Activated T-cell treated with anti-CD3 and anti-CD28 coated beads for 48 hours (primary cell): Measurements from ENCODE around the gene MMP28.
"Not testable (repeated sequence)": the region's sequence is repeated elsewhere in the genome, so short reads cannot be mapped to it uniquely, and the experiment has no call there.

ENCODE experiments used
- DNase-seq: peaks from one replicate; pipeline ENCODE4 v3.0.0-alpha.2; 2020; ENCODE audit warnings: low read depth

MMP28 gene

GRCh38 chr17:35765756-35766488 lies 29.5 kb downstream of the MMP28 start:
- no peak for DNase-seq

- DNase-seq: no peak
Measured at GRCh38 chr17:35765086-35765710, 30.2 kb downstream of the MMP28 start.

DNA sequence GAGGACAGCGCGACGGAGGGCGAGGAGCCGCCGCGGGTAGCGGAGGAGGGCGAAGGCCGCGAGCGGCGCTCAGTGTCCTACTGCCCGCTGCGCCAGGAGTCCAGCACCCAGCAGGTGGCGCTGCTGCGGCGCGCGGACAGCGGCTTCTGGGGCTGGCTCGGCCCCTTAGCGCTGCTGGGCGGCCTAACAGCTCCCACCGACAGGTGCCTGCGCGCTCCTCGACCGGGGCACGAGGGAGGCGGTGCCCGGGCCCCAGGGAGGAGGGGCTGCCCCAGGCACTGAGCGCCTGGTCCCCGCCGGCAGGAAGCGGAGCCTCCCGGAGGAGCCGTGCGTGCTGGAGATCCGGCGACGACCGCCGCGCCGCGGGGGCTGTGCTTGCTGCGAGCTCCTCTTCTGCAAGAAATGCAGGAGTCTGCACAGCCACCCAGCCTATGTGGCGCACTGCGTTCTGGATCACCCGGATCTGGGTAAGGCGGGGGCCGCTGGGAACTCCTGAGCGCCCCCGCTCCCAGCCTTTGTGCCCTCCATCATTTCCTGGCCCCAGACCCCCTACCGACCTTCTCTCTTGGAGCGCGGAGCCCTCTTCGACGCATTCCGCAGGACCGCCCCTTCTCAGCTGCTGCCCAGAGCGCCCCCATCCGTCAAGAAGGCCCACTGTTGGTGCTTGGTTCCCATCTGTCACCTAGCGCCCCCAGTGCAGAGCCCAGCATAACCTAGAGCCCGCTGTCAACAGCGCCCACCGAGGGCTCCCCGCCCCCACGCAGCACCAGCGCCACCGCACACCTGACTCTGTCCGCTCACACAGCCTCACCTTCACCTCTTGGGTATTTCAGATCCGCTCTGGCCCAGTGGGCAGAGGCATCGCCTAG lies 31.1 kb downstream of the MMP28 start:
- DNase-seq: peak; percentile 92

GRCh38 chr17:35763767-35764122 lies 31.7 kb downstream of the MMP28 start:
- DNase-seq: no peak

- DNase-seq: no peak
Measured at GRCh38 chr17:35761601-35762000, 33.8 kb downstream of the MMP28 start.

- no peak for DNase-seq
Measured at GRCh38 chr17:35760587-35760986, 34.9 kb downstream of the MMP28 start, which contains the start of gene C17orf50. C17orf50 (plus strand) TSS chr17:35760887; CDS start chr17:35760942, 55 bp downstream.

DNA sequence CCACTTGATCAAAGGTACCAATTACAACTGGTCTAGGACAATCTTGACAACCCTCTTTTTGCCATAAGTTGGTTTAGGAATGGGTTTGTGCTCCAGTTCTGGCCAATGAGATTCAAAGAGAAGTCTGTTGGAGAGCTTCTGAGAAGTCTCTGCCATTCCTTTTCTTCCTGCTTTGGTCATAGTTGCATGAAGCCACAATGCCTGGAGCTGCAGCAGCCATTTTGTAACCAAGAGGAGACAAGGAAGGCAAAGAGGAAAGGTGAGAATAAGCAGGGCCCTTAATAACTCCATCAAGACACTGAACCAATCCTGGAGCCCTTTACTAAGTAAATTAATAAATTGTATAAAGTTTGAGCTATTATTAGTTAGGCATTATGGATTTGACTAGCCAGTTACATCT lies 38.2 kb downstream of the MMP28 start:
- DNase-seq: no peak

DNA sequence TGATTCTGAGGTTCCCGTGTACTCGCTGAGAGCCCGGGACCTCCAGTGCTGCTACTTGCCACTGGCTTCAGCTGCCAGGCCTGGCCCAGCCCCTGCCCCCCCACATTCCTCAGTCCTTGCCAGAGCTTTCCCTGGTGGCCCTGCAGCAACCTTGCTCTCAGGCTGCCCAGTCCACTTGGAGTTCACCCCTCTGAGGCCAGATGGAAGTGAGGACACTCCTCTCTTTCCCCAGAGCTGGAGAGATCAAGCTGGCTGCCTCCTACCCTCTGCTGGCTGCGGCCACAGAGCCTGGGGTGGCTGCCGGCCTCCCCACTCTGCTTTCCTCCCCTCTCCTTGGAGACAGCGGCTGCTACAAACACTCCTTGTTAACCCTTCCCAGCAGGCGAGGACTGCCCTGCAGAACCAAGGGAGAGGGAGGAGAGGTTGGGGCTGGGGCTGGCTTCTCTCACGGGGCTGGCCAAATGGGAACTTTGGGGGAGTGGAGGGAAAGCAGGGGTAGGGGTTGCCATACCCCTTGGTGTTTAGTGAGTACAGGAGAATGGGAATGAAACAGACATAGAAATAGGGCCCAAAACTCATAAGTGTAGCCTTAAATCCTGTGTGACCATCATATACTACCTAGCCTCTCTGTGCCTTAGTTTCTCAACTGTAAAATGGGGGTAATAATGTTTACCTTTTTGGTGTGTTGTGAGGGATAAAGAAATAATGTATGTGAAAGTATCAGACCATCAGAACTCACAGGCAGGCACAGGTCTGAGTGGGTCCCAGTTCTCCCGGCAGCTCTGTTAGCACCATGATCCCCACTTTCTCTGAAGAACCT lies 42.3 kb downstream of the MMP28 start, which contains the start of gene GAS2L2:
TSS of gene GAS2L2 (minus strand) at position 295 of the 820 bp plus-strand sequence. CDS start 389 bp downstream, outside the sequence.
- DNase-seq: no peak

GRCh38 chr17:35752471-35752870 lies 43.0 kb downstream of the MMP28 start:
- DNase-seq: no peak

DNA sequence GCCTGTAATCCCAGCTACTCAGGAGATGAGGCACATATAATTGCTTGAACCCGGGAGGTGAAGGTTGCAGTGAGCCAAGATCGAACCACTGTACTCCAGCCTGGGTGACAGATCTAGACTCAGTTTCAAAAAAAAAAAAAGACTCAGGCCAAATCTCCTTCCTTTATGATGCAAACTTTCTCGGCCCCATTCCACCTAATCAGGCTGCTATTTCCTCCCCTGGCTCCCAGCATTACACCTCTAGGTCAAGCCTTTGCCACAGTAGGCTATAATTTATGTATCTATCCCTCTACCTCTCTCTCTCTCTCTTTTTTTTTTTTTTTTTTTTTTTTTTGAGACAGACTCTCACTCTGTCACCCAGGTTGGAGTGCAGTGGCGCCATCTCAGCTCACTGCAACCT lies 43.9 kb downstream of the MMP28 start:
- DNase-seq: not testable (repeated sequence)

- DNase-seq: no peak
Measured at GRCh38 chr17:35750526-35751395, 44.7 kb downstream of the MMP28 start.

DNA sequence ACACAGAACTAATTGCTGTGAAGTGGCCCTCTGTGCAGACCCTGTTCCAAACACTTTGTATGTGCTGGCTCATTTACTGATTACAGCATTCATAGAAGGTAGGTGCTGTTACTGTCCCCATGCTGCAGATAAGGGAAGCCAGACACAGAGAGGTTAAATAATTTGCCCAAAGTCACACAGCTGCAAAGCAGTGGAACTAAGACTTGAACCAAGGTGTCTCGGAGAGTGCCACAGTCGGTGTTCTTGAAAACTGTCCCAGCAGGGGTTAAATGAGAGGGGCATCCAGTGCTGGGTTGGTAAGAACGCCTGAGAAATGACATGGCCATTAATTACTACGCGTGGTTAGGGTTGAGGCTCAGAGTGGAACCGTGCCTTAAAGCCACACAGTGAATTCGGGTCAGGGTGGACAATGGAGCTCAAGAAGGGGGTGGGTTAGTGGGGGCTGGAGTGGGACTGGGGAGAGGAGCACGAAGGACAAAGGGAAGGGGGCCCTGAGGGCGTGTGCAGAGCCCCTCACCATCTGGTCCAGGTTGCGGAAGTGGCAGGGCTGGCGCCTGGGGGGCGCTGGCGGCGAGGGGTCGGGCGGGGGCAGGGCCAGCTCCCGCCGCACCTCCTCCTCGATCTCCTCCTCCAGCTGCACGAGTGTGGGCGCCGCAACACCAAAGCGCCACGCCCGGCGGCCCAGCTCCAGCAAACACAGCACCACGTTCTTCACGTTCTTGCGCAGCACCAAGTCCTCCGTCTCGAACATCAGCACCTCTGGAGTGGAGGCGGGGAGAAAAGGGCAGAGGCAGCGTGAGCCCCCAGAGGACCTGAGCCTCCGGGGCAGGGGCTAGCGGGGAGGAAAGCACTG lies 45.7 kb downstream of the MMP28 start:
- no peak for DNase-seq

GRCh38 chr17:35748979-35749378 lies 46.5 kb downstream of the MMP28 start:
- DNase-seq: no peak

GRCh38 chr17:35748341-35748841 lies 47.0 kb downstream of the MMP28 start:
- DNase-seq: no peak

GRCh38 chr17:35747540-35748017 lies 47.9 kb downstream of the MMP28 start:
- DNase-seq: peak; percentile 69

GRCh38 chr17:35745749-35746320 lies 49.6 kb downstream of the MMP28 start:
- DNase-seq: no peak

DNA sequence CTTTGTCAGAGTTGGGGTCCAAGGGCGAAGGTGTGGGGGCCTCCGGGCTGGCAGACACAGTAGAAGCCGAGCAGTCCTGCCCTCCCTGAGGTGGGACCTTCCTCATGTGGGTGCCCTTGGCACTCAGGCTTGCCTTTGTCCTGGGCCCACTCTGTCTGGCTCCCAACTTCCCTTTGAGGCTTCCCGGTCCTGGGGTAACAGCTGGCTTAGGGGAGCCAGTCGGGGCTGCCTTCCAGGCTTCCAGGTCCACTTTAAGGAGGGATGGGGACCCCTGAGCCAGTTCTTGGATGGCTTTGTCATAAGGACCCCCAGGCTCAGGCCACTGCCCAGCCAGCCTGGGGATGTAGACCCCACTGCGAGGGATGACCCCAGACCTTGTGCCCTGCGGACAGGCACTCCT lies 50.2 kb downstream of the MMP28 start:
- DNase-seq: no peak

GRCh38 chr17:35744830-35745229 lies 50.6 kb downstream of the MMP28 start:
- DNase-seq: no peak
